Measurements from ENCODE around the gene PRKCI. TPM values are rescaled to one million over a fixed set of nuclear protein-coding genes. Genes with fewer than 3 reads are reported as not detected.
"Not testable (repeated sequence)": the region's sequence is repeated elsewhere in the genome, so short reads cannot be mapped to it uniquely, and the experiment has no call there.

PRKCI gene
- total RNA-seq, 2 donors from 2014 or later: 22.5 to 52.9 TPM

DNA sequence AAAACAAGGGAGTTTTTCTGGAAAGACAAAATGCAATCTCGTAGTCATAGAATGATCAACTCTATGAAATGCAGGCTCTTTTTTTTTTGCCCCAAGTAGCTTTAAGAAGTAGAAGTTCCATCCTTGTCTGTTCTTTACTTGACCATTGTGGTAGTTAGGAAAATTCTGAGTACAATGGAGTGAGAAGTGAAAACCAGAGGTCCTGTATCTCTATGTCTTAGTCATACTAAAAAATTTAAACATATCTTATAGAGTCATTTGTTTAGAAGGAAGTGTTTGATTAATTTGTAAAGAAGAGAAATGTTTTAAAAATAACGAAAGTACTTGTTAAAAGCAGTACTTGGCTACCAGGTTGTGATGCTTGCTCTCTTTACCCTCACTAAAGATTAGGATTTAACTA is 52.4 kb downstream of the PRKCI start:
- Histone ChIP-seq H3K27me3 (replicated peaks; ENCODE audit: insufficient read depth) (no peaks in the 10 kb centered on the region), H3K4me1 (ENCODE audit: control insufficient read depth in 1 of 2, low read depth in 2 of 2) (peaks cover 4 to 6% of the 10 kb centered on the region in 2 donors), H3K9me3 (no peaks in the 10 kb centered on the region), H3K36me3 (peaks cover 22% of the 10 kb centered on the region), H3K27ac (no peak overlapping the region), H3K4me3 (no peak overlapping the region)
- TF ChIP-seq, protein P1, sequence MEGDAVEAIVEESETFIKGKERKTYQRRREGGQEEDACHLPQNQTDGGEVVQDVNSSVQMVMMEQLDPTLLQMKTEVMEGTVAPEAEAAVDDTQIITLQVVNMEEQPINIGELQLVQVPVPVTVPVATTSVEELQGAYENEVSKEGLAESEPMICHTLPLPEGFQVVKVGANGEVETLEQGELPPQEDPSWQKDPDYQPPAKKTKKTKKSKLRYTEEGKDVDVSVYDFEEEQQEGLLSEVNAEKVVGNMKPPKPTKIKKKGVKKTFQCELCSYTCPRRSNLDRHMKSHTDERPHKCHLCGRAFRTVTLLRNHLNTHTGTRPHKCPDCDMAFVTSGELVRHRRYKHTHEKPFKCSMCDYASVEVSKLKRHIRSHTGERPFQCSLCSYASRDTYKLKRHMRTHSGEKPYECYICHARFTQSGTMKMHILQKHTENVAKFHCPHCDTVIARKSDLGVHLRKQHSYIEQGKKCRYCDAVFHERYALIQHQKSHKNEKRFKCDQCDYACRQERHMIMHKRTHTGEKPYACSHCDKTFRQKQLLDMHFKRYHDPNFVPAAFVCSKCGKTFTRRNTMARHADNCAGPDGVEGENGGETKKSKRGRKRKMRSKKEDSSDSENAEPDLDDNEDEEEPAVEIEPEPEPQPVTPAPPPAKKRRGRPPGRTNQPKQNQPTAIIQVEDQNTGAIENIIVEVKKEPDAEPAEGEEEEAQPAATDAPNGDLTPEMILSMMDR (IDR thresholded peaks at IDR 0.05): no peak
- DNase-seq (ENCODE audit: low spot score) (no peak), ATAC-seq (ENCODE audit: insufficient number of reproducible peaks, low FRiP score, low read depth) (no peak)

DNA sequence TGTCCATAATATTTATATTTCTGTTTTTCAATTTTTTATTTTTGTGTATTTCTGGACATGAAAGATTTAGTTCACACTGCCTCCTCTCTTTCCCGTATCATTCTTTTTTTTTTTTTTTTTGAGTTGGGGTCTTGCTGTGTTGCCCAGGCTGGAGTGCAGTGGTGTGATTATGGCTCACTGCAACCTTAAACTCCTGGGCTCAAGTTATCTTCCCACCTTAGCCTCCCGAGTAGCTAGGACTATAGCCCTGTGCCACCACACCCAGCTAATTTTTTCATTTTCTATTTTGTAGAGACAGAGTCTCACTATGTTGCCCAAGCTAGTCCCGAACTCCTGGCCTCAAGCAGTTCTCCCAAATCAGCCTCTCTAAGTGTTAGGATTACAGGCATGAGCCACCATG is 53.6 kb downstream of the PRKCI start:
- no peaks in the 10 kb centered on the region for H3K9me3 ChIP-seq
- peaks cover 19% of the 10 kb centered on the region for H3K36me3 ChIP-seq
- no peak overlapping the region for H3K27ac ChIP-seq
- ATAC-seq (ENCODE audit: insufficient number of reproducible peaks, low FRiP score, low read depth) (no peak), DNase-seq (ENCODE audit: low spot score) (no peak)
- TF ChIP-seq, protein P1 (IDR thresholded peaks at IDR 0.05): no peak
- H3K4me3 ChIP-seq: no peak overlapping the region
- peaks cover 4 to 6% of the 10 kb centered on the region in 2 donors for H3K4me1 ChIP-seq (ENCODE audit: control insufficient read depth in 1 of 2, low read depth in 2 of 2)
- no peaks in the 10 kb centered on the region for H3K27me3 ChIP-seq (replicated peaks; ENCODE audit: insufficient read depth)

DNA sequence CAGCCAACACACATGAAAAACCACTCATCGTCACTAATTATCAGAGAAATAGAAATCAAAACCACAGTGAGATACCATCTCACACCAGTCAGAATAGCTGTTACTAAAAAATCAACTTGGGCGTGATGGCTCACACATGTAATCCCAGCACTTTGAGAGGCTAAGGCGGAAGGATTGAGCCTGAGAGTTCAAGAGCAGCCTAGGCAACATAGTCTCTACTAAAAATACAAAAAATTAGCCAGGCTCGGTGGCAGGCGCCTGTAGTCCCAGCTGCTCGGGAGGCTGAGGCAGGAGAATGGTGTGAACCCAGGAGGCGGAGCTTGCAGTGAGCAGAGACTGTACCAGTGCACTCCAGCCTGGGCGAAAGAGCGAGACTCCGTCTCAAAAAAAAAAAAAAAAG is 55.1 kb downstream of the PRKCI start:
- Histone ChIP-seq H3K4me3 (peak overlapping the region; percentile 27), H3K36me3 (peaks cover 26% of the 10 kb centered on the region)
- not testable (repeated sequence) for H3K27me3 ChIP-seq (replicated peaks; ENCODE audit: insufficient read depth); H3K9me3 ChIP-seq; H3K4me1 ChIP-seq (ENCODE audit: control insufficient read depth in 1 of 2, low read depth in 2 of 2); DNase-seq (ENCODE audit: low spot score); H3K27ac ChIP-seq; ATAC-seq (ENCODE audit: insufficient number of reproducible peaks, low FRiP score, low read depth)

DNA sequence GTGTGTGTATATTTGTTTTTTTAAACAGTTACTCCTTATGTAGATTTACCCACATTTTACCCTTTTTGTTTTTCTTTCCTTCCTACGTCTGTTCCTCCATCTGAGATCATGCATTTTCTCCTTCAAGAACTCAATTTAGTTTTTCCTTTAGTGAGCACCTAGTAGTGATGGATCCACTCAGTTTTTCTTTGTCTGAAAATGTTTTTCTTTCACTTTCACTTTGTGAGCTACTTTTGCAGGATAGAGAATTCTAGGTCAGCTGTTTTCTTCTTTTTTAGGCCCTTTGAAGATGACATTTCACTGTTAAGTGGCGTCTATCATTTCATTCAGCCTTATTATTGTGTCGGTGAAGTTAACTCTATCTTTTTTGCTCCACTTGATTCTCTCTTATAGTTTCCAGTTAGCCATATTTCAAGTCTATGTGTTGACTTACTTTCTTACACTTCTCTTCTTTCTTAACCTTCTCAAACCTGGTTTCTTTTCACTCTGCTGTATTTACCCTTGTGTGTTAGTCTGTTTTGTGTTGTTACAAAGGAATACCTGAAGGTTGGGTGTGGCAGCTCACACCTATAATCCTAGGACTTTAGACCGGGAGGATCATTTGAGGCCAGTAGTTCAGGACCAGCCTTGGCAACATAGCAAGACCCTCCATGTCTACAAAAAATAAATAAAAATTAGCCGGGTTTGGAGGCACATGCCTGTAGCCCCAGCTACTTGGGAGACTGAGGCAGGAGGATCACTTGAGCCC is 55.8 kb downstream of the PRKCI start:
- ATAC-seq (ENCODE audit: insufficient number of reproducible peaks, low FRiP score, low read depth) (no peak), DNase-seq (ENCODE audit: low spot score) (no peak)
- H3K4me1 ChIP-seq (ENCODE audit: control insufficient read depth in 1 of 2, low read depth in 2 of 2): peaks cover 4 to 6% of the 10 kb centered on the region in 2 donors
- H3K36me3 ChIP-seq: peaks cover 26% of the 10 kb centered on the region
- TF ChIP-seq, protein P1 (IDR thresholded peaks at IDR 0.05): no peak
- no peaks in the 10 kb centered on the region for H3K9me3 ChIP-seq
- peak overlapping the region; percentile 27 for H3K4me3 ChIP-seq
- no peak overlapping the region for H3K27ac ChIP-seq
- no peaks in the 10 kb centered on the region for H3K27me3 ChIP-seq (replicated peaks; ENCODE audit: insufficient read depth)

DNA sequence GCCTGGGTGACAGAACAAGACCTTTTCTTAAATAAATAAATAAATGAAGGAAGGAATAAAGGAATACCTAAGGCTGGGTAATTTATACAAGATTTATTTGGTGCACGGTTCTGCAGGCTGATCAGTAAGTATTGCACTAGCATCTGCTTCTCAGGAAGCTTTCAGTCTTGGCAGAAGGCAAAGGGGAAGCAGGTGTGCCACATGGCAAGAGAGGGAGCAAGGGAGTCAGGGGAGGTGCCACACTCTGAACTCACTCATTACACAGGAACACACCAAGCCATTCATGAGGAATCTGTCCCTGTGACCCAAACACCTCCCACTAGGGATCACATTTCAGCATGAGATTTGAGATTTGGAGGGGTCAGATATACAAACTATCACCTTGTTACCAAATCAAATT is 56.4 kb downstream of the PRKCI start:
- TF ChIP-seq, protein P1 (IDR thresholded peaks at IDR 0.05): no peak
- no peaks in the 10 kb centered on the region for H3K27me3 ChIP-seq (replicated peaks; ENCODE audit: insufficient read depth)
- H3K27ac ChIP-seq: no peak overlapping the region
- ATAC-seq (ENCODE audit: insufficient number of reproducible peaks, low FRiP score, low read depth) (no peak), DNase-seq (ENCODE audit: low spot score) (no peak)
- peaks cover 20% of the 10 kb centered on the region for H3K36me3 ChIP-seq
- peaks cover 4 to 6% of the 10 kb centered on the region in 2 donors for H3K4me1 ChIP-seq (ENCODE audit: control insufficient read depth in 1 of 2, low read depth in 2 of 2)
- no peaks in the 10 kb centered on the region for H3K9me3 ChIP-seq
- no peak overlapping the region for H3K4me3 ChIP-seq

DNA sequence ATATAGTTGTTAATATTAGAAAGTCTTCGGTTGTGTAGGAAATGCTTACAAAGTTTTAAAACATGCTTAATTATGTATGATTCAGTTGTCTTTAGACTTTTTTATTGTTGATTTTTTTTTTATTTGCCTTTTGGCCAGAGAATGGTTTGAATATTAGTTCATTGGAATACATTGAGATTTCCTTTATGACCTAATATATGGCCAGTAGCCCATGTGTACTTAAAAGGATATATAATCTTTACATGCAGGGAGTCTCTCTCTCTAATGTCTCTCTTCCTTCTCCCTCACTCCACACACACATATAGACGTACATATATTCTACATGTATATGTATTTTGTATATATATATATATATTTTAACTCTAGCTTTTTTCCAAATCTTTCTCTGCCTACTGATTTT is 68.0 kb downstream of the PRKCI start:
- H3K27ac ChIP-seq: no peak overlapping the region
- TF ChIP-seq, protein P1 (IDR thresholded peaks at IDR 0.05): no peak
- no peak for DNase-seq (ENCODE audit: low spot score)
- H3K4me3 ChIP-seq: no peak overlapping the region
- no peaks in the 10 kb centered on the region for H3K4me1 ChIP-seq (ENCODE audit: control insufficient read depth in 1 of 2, low read depth in 2 of 2)
- peaks cover 27% of the 10 kb centered on the region for H3K36me3 ChIP-seq
- no peaks in the 10 kb centered on the region for H3K9me3 ChIP-seq
- no peaks in the 10 kb centered on the region for H3K27me3 ChIP-seq (replicated peaks; ENCODE audit: insufficient read depth)
- ATAC-seq (ENCODE audit: insufficient number of reproducible peaks, low FRiP score, low read depth): no peak

Data from thoracic aorta (tissue), 2 donors.